ENCODE data around the gene PPEF1. TPM values are rescaled to one million over a fixed set of nuclear protein-coding genes. Genes with fewer than 3 reads are reported as not detected.

The PPEF1 gene
- total and polyA plus RNA-seq, 7 donors = 0.04 to 0.38 (median 0.18) TPM; not detected in 2

- 62 to 69% (median 68%) methylated on average over 12 of the region's 12 CpGs for whole genome bisulfite sequencing, 3 donors
- Histone ChIP-seq H3K36me3 (ENCODE audit: insufficient read depth in 1 of 2, low read depth in 1 of 2) (no peaks in the 10 kb centered on the region), H3K4me1 (no peaks in the 10 kb centered on the region), H3K9me3 (no peaks in the 10 kb centered on the region), H3K4me3 (no peak overlapping the region), H3K27ac (peak overlapping the region; percentile 57), H3K27me3 (ENCODE audit: insufficient read depth in 3 of 3, low read length in 2 of 3) (peaks cover 0 to 1% (median 0%) of the 10 kb centered on the region in 3 donors)
- DNase-seq = no peak
- intact Hi-C loops (cut with DNase I) = loop anchor here in 1 of 2 donors (5.0 kb wide), 1 partner anchor 612 kb away; no protein-coding TSS in a partner anchor
- peak; percentile 77 to 95 (median 88) for ATAC-seq
- no peak for TF ChIP-seq CTCF (IDR thresholded peaks at IDR 0.05)
These were observed 8.5 kb upstream of the PPEF1 start for GRCh38 chrX:18698737-18699650.

DNA sequence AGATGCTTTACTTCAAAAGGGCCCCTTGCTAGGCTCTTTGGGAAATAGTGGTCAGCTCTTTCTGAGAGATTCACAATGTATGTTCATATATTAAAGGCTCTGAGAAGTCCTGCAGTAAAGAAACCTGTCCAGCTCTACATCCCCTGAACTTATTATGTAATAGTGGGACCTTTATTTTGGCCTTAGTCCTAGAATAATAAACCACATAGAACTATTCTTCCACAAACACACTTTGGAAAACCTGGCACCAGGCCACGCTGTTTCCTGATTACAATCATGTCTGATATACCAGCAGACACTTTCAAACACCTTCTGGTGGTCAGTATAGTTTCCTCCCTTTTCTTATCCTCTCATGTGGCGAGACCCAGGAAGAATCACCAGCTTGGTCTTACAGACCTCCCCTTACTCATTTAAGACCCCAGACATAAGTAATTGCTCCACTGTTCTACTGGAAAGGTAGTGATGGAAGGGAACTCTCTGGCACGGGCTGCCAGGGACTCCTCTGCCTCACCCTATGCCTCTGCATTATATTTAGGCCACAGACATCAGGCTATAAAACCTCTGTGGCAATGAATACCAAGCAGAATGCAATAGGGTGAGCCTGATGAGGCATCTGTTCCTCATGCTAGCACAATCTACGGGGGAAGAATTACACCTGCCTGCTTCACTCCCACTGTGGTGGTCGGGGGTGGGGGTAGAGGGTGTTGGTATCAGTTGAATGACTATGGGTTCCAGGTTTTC is 5.7 kb upstream of the PPEF1 start:
- WGBS, 3 donors = 62 to 83% (median 77%) methylated on average over 5 of the region's 5 CpGs
- ATAC-seq (peak in 1 of 4 donors; percentile 28), DNase-seq (no peak)
- TF ChIP-seq CTCF (IDR thresholded peaks at IDR 0.05) = no peak
- Histone ChIP-seq H3K4me3 (no peak overlapping the region), H3K27ac (no peak overlapping the region), H3K27me3 (ENCODE audit: insufficient read depth in 3 of 3, low read length in 2 of 3) (no peaks in the 10 kb centered on the region), H3K4me1 (no peaks in the 10 kb centered on the region), H3K36me3 (ENCODE audit: insufficient read depth in 1 of 2, low read depth in 1 of 2) (no peaks in the 10 kb centered on the region), H3K9me3 (no peaks in the 10 kb centered on the region)
- intact Hi-C loops (cut with DNase I) = no loop called here

DNA sequence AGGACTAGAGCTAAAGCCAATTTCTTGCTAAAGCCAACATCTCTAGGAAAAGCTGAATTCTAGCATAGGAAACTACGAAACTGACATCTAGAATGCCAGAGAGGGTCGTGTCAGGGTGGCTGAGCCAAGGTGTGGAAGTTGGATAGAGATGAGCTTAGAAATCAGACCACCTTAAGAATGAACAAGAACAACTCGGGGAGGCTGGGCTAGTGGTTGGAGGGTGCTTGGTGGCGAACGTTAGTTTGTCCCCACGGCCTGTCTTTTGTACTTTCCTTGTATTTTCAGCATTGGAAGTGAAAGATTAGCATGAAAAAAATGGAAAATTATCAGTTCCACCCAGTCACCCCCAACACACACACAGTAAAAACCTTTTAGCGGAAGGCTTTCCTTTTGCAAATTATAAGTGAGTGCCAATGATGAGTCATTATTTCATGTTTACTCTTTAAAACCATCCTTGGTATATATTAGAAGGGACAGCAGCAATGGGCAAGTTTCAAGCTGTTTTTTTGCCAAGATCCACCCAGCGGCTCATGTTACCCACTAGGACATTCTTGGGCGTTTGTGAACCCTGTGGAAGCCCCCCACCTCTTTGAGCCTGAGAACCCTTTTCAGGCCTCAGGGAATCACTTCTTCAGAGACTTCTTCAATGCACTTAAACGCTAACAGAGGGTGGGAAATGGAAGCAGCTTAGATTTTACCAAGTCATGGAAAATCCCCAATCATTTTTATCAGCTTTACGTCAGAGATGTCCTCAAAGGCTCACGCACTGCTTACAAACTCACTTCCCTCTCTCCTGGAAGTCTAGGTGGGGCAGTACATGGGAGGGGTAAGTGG is 4.9 kb upstream of the PPEF1 start:
- WGBS, 3 donors = 47 to 54% (median 54%) methylated on average over 11 to 12 of the region's 12 CpGs
- Histone ChIP-seq H3K27ac (no peak overlapping the region), H3K4me1 (no peaks in the 10 kb centered on the region), H3K4me3 (no peak overlapping the region), H3K27me3 (ENCODE audit: insufficient read depth in 3 of 3, low read length in 2 of 3) (no peaks in the 10 kb centered on the region), H3K9me3 (no peaks in the 10 kb centered on the region), H3K36me3 (ENCODE audit: insufficient read depth in 1 of 2, low read depth in 1 of 2) (no peaks in the 10 kb centered on the region)
- DNase-seq (no peak), ATAC-seq (no peak)
- intact Hi-C loops (cut with DNase I) = no loop called here
- no peak for TF ChIP-seq CTCF (IDR thresholded peaks at IDR 0.05)

- TF ChIP-seq CTCF (IDR thresholded peaks at IDR 0.05) = no peak
- WGBS, 3 donors = 84 to 90% (median 87%) methylated on average over 3 of the region's 3 CpGs
- no peak for ATAC-seq
- no peak for DNase-seq
- intact Hi-C loops (cut with DNase I) = no loop called here
- no peak overlapping the region for H3K4me3 ChIP-seq
- peaks cover 3% of the 10 kb centered on the region for H3K9me3 ChIP-seq
- no peaks in the 10 kb centered on the region for H3K36me3 ChIP-seq (ENCODE audit: insufficient read depth in 1 of 2, low read depth in 1 of 2)
- H3K4me1 ChIP-seq = no peaks in the 10 kb centered on the region
- no peak overlapping the region for H3K27ac ChIP-seq
- H3K27me3 ChIP-seq (ENCODE audit: insufficient read depth in 3 of 3, low read length in 2 of 3) = no peaks in the 10 kb centered on the region
These were observed 2.4 kb downstream of the PPEF1 start for GRCh38 chrX:18709833-18710232.

Data from psoas muscle (tissue), 8 donors.